OCI-LY7 (cell line): ENCODE results near the gene INPP4A. TPM values are rescaled to one million over a fixed set of nuclear protein-coding genes. Genes with fewer than 3 reads are reported as not detected.

Experiments used
- BruUV-seq: library from RNA; stranded (reverse); fragments of 400-500 nt; replicated peaks from 2 replicates; lab custom pipeline; 2021; lab: Mats Ljungman, UMichigan
- CTCF ChIA-PET: fragments of 300-600 bp; sonication (Branson Sonifier 250); formaldehyde crosslinking; loops from one replicate; lab custom pipeline; 2022; ENCODE audit warnings: antibody characterized with exemption; ENCODE audit not compliant: unreplicated experiment; lab: Charles Lee
- POLR2A ChIA-PET: fragments of 300-600 bp; sonication (Branson Sonifier 250); formaldehyde crosslinking; loops from one replicate; lab custom pipeline; 2022; ENCODE audit warnings: antibody characterized with exemption; lab: Charles Lee
- DNase-seq: peaks from one replicate; pipeline ENCODE4 v3.0.0-alpha.2; 2015; ENCODE audit warnings: low spot score
- H2AFZ ChIP-seq: fragments of 200-600 bp; sonication (generic), shearing (Covaris generic); 2 replicates; pipeline ENCODE4 v1.6.1; 2014; ENCODE audit warnings: mild to moderate bottlenecking, antibody characterized with exemption, low read length, moderate library complexity
- H3K27ac ChIP-seq: fragments of 200-600 bp; sonication (generic); 2 replicates; pipeline ENCODE4 v1.5.1; 2014; ENCODE audit warnings: mixed run types, low read depth, mild to moderate bottlenecking, moderate library complexity, low read length, inconsistent platforms; ENCODE audit not compliant: poor library complexity, severe bottlenecking
- H3K36me3 ChIP-seq: fragments of 200-600 bp; sonication (generic); 2 replicates; pipeline ENCODE4 v1.6.1; 2014; ENCODE audit warnings: mild to moderate bottlenecking, antibody characterized with exemption, low read length, moderate library complexity, mixed read lengths; ENCODE audit not compliant: insufficient read depth
- H3K4me1 ChIP-seq: fragments of 200-600 bp; sonication (generic); 2 replicates; pipeline ENCODE4 v1.5.1; 2014; ENCODE audit warnings: mild to moderate bottlenecking, low read length; ENCODE audit not compliant: insufficient read depth, poor library complexity, severe bottlenecking
- H3K4me2 ChIP-seq: fragments of 200-600 bp; sonication (generic); 2 replicates; pipeline ENCODE4 v1.6.1; 2014; ENCODE audit warnings: mild to moderate bottlenecking, low read length
- H3K4me3 ChIP-seq: fragments of 200-600 bp; sonication (generic); 2 replicates; pipeline ENCODE4 v1.5.1; 2014; ENCODE audit warnings: mild to moderate bottlenecking, low read depth, low read length; ENCODE audit not compliant: poor library complexity, severe bottlenecking
- H3K79me2 ChIP-seq: fragments of 200-600 bp; sonication (generic); 2 replicates; pipeline ENCODE4 v1.6.1; 2016; ENCODE audit warnings: low read depth, mild to moderate bottlenecking, low read length, moderate library complexity, mixed read lengths; ENCODE audit not compliant: insufficient read depth
- H3K9me2 ChIP-seq: fragments of 200-600 bp; sonication (generic); 2 replicates; pipeline ENCODE4 v1.6.1; 2016; ENCODE audit warnings: mild to moderate bottlenecking, low read length, mixed read lengths; ENCODE audit not compliant: insufficient read depth
- H3K9me3 ChIP-seq: fragments of 200-600 bp; sonication (generic); 2 replicates; pipeline ENCODE4 v1.6.1; 2014; ENCODE audit warnings: mild to moderate bottlenecking, mixed run types, low read length, mixed read lengths
- H4K20me1 ChIP-seq: fragments of 200-600 bp; sonication (generic); 2 replicates; pipeline ENCODE4 v1.6.1; 2014; ENCODE audit warnings: mild to moderate bottlenecking, antibody characterized with exemption, low read length, moderate library complexity, mixed read lengths; ENCODE audit not compliant: insufficient read depth
- CTCF ChIP-seq: fragments of 200-600 bp; sonication (generic); conservative IDR thresholded peaks from 2 replicates; pipeline ENCODE4 v1.5.1; 2014; ENCODE audit warnings: mild to moderate bottlenecking, antibody characterized with exemption, low read length, moderate library complexity, mixed read lengths
- EZH2phosphoT487 ChIP-seq: fragments of 200-600 bp; sonication (generic); IDR thresholded peaks from 2 replicates; pipeline ENCODE4 v1.6.1; 2018; ENCODE audit warnings: low read depth, borderline replicate concordance, mild to moderate bottlenecking, mixed run types, antibody characterized with exemption, low read length, moderate library complexity, mixed read lengths
- intact Hi-C: fragments of 100-400 bp; cut with micrococcal nuclease; formaldehyde crosslinking; loops from one replicate; pipeline ENCODE4 v1.10.0; 2022; ENCODE audit not compliant: unreplicated experiment
- total RNA-seq, 2 experiments: library from RNA; depleted of rRNA in 1 of 2; stranded (reverse); fragments of >200 nt in 1 of 2; shearing (Covaris generic) in 1 of 2; gene quantifications; 2 replicates each; pipeline ENCODE4 v1.2.3, GENCODE V29; 2014 to 2022

INPP4A gene
- total RNA-seq, 2 experiments from 2014 or later: 28.5 to 28.6 TPM

DNA sequence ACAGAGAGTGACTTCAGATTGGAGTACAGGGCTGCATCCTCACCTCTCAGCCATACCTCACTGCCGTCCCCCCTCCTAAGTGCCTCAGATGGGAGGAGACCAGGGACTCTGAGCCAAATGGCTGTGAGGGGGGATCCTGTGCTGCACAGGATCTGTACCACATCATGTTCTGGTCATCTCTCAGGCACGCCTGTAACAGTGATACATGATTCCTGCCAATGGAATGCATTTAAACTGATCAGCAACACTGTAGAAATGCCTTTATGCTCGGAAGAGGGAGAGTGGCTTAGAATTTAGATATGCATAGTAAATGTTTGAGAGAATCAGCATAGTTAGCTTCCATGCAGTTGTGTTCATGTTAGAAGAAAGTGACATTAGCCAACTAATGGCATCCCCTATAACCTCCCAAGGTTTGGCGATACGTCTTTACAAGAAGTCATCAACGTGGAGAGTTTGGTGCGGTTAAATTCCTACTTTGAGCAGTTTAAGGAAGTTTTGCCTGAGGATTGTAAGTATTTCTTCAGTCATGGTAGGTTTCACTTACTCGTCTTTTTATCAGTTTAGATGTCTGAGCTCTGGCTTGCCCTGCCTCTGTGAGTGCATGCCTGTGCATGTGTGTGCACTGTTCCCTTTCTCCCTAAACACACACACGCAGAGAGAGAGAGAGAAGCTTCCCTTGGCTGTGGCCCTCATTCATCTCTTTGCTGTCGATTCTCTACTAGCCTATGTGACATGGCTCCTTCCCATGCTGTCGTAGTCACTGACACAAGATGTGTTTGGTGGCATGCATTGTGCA is 123.7 kb downstream of the INPP4A start:
- H3K9me3 ChIP-seq: no peaks in the 10 kb centered on the region
- no peaks in the 10 kb centered on the region for H3K4me1 ChIP-seq
- H3K79me2 ChIP-seq: no peaks in the 10 kb centered on the region
- no peaks in the 10 kb centered on the region; the same call in 1 of the 2 replicates for H3K36me3 ChIP-seq
- BruUV-seq: no TSS peak
- H3K27ac ChIP-seq: no peak overlapping the region
- H3K9me2 ChIP-seq: no peaks in the 10 kb centered on the region
- DNase-seq: no peak
- intact Hi-C loops: no loop called here
- ChIA-PET POLR2A (no interaction called here), CTCF (interaction anchor here (1.0 to 1.3 kb wide), 2 partner anchors 11 to 17 kb away, joined by 3 read pairs; no protein-coding TSS in a partner anchor)
- H4K20me1 ChIP-seq: no peaks in the 10 kb centered on the region
- no peak for TF ChIP-seq CTCF
- TF ChIP-seq EZH2phosphoT487: no peak
- H3K4me2 ChIP-seq: no peak overlapping the region
- H3K4me3 ChIP-seq: no peak overlapping the region
- H2AFZ ChIP-seq: no peak overlapping the region

DNA sequence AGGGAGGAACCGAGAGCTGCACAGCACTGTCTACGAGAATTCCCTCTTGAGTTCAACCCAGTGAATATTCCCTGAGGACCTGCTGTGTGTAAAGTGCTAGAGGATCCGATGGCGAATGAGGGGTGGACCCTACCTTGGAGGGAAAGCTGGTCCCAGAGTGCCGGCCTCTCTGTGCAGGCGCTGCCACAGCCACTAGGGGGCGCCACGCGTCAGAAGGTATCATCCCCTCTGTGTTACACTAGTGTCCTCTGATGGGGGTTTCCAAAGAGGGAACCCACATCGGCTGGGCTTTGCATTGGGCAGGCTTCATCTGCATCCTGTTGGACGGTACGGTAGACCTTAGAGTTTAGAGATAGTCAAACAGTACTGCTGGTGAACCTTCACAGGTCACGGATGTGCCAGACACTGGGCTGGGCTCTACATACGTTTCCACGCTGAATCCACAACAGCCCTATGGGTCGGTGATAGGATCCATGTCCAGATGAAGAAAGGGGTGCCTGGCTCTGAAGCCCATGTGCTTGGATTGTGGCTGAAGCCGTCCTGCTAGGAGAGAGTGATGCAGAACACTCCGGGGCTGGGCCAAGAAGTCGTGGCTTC is 124.6 kb downstream of the INPP4A start:
- peak; percentile 98 for TF ChIP-seq CTCF
- TF ChIP-seq EZH2phosphoT487: no peak
- no TSS peak for BruUV-seq
- no peak overlapping the region for H2AFZ ChIP-seq
- H3K4me3 ChIP-seq: no peak overlapping the region
- no peaks in the 10 kb centered on the region for H3K9me2 ChIP-seq
- no peak overlapping the region for H3K4me2 ChIP-seq
- no peak overlapping the region for H3K27ac ChIP-seq
- no peaks in the 10 kb centered on the region; the same call in 1 of the 2 replicates for H3K36me3 ChIP-seq
- ChIA-PET POLR2A (no interaction called here), CTCF (interaction anchor here (1.0 to 1.3 kb wide), 2 partner anchors 10 to 18 kb away, joined by 3 read pairs; no protein-coding TSS in a partner anchor)
- H3K79me2 ChIP-seq: no peaks in the 10 kb centered on the region
- intact Hi-C loops: no loop called here
- no peaks in the 10 kb centered on the region for H4K20me1 ChIP-seq
- no peaks in the 10 kb centered on the region for H3K9me3 ChIP-seq
- H3K4me1 ChIP-seq: no peaks in the 10 kb centered on the region
- DNase-seq: peak; percentile 60
